ENCODE data around the gene RGL2. TPM values are rescaled to one million over a fixed set of nuclear protein-coding genes. Genes with fewer than 3 reads are reported as not detected.

RGL2 gene
- total RNA-seq, 4 donors from 2014 or later = 33.1 to 49.8 (median 43.7) TPM

- no peak for DNase-seq (ENCODE audit: low spot score in 2 of 2)
- no peak overlapping the region for H3K4me3 ChIP-seq
- H3K27me3 ChIP-seq = no peaks in the 10 kb centered on the region
- 70 to 71% methylated on average over 14 of the region's 14 CpGs for WGBS, 2 donors
- no peaks in the 10 kb centered on the region for H3K9me3 ChIP-seq
- H3K27ac ChIP-seq = no peak overlapping the region
- TF ChIP-seq CTCF (IDR thresholded peaks at IDR 0.05) = no peak
- TF ChIP-seq EP300 (IDR thresholded peaks at IDR 0.05) = no peak
- TF ChIP-seq POLR2A (IDR thresholded peaks at IDR 0.05) = no peak
- peaks cover 3 to 80% (median 57%) of the 10 kb centered on the region in 4 donors for H3K4me1 ChIP-seq
- peaks cover 0 to 54% (median 16%) of the 10 kb centered on the region in 3 donors for H3K36me3 ChIP-seq
Observed at GRCh38 chr6:33273924-33274902, 24.5 kb downstream of the RGL2 start.

DNA sequence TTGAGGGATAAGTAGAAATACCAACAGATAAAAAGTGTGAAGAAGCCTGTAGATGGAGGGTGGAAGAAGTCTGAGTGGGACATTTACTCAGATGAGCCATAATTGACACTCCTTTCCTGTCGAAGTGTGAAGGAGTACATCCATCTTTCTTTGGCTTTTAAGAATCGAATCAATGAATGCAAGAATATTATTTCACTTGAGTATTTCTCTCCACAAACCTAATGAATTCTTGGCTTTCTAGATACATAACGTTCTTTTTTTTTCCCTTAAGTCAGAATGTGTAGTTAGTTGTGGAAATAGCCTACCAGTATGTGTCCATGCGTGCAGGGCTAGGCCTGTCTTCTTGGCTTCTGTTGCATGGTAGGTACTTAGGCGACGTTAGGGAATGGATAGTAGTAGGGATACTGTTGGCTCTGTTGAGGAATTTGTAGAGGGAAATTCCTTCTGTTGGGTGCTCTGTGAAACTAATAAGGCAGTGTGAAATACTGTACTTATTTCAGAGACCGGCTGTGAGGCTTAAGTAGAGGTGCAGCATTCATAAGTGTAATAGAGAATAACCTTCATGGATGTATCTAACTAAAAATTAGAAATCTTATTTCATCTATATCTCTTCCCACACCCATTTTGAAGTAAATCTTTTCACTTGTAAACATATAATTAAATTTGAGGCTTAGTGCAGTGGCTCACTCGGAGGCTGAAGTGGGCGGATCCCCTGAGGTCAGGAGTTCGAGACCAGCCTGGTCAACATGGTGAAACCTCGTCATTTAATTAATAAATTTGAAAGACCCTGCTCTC, 25.4 kb downstream of the RGL2 start:
- Histone ChIP-seq H3K4me1 (peaks cover 3 to 78% (median 56%) of the 10 kb centered on the region in 4 donors), H3K4me3 (peak overlapping the region in 3 of 4 donors; percentile 80 to 94 (median 82)), H3K27ac (peak overlapping the region in 3 of 4 donors; percentile 86 to 96 (median 93)), H3K27me3 (no peaks in the 10 kb centered on the region), H3K9me3 (no peaks in the 10 kb centered on the region), H3K36me3 (peaks cover 0 to 54% (median 16%) of the 10 kb centered on the region in 3 donors)
- 61% methylated on average over 11 of the region's 11 CpGs for WGBS, 2 donors
- no peak for DNase-seq (ENCODE audit: low spot score in 2 of 2)
- no peak for TF ChIP-seq CTCF (IDR thresholded peaks at IDR 0.05)
- no peak for TF ChIP-seq EP300 (IDR thresholded peaks at IDR 0.05)
- TF ChIP-seq POLR2A (IDR thresholded peaks at IDR 0.05) = no peak

DNA sequence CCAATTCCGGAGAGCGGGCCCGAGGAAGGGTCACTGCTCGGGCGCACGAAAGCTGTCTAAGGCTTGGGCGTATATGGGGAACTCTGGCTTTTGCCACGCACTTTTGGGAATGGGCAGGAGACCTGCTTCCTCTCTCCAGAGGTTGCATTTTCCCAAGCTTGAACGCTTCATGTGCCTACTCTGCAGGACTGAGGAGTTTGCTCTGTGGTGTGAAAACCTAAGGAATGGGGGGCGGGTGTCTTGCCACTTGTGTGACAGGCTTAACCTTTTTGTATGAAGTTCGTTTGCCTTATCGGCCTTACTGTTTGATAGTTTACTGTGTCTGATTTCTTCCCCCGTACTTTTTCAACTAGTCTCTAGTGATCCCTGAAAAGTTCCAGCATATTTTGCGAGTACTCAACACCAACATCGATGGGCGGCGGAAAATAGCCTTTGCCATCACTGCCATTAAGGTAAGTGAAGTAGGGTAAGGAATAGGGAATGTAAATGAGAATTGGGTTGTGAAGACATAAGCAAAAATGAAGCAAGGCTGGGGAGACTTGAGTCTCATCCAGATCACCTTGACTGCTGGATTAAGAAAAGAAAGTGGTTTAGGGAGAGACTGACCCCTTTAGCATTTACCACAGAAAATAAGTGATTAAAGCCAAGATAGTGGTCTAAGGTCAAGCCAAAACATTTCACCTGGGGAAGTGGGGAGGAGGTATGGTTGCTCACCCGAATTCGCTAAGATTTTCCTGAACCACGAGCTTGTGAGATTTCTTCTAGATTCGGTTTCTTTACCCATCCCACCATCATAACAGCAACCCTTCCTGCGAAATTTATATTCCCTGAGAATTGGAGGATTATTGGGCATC, 26.2 kb downstream of the RGL2 start:
- H3K4me3 ChIP-seq = peak overlapping the region; percentile 80 to 94 (median 82)
- no peak for DNase-seq (ENCODE audit: low spot score in 2 of 2)
- peaks cover 3 to 70% (median 50%) of the 10 kb centered on the region in 4 donors for H3K4me1 ChIP-seq
- no peaks in the 10 kb centered on the region for H3K27me3 ChIP-seq
- TF ChIP-seq CTCF (IDR thresholded peaks at IDR 0.05) (no peak), EP300 (IDR thresholded peaks at IDR 0.05) (no peak), POLR2A (IDR thresholded peaks at IDR 0.05) (no peak)
- no peaks in the 10 kb centered on the region for H3K9me3 ChIP-seq
- H3K36me3 ChIP-seq = peaks cover 0 to 62% (median 24%) of the 10 kb centered on the region in 3 donors
- WGBS, 2 donors = 14 to 15% methylated on average over 22 of the region's 22 CpGs
- H3K27ac ChIP-seq = peak overlapping the region; percentile 29 to 96 (median 90)

DNA sequence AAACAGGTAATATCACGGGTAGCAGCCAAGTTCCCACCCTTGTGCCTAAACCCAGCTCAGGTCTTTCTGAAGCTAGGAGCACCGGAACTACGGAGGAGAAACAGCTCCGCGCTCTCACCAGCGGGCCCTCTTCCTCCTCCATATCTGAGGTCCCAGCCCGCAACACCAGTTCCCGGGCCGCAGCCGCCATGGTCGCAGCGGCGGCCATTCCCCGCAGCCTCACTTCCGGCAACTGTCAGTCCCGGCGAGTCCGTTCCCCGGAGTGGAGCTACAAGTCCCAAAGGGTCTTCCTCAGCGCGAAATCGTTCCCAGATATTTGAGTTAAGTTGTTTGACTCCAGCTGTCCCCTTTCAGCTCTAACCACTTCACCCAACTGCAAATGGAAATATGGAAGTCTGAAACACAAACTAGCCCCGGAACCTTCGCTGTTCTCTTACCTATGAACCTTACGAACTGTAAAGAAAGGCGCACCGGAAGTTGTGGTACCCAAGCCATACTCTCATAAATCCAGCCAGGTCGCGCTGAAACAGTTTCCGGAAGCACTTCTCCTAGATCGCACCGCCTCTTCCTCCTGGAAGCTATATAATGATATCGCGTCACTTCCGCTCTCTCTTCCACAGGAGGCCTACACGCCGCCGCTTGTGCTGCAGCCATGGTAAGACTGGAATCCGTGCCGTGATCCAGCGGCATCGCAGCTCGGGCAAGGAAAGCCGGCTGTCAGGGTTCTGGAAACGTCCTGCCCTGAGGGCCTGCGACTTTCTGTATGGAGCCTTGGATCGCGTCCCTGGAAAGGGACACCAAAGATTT, 27.1 kb downstream of the RGL2 start, which contains the start of the genes RPS18 and VPS52:
Gene RPS18, plus strand, starts transcription at position 608 of the 807 bp plus-strand sequence. Its CDS starts 45 bp downstream, at position 653.
Gene VPS52, minus strand, starts transcription at position 409 of the 807 bp plus-strand sequence. Its CDS starts 201 bp downstream, at position 208.
- peaks cover 0 to 70% (median 33%) of the 10 kb centered on the region in 3 donors for H3K36me3 ChIP-seq
- peak within 1 kb of the TSS; percentile 80 to 94 (median 82) for H3K4me3 ChIP-seq
- H3K9me3 ChIP-seq = no peaks in the 10 kb centered on the region
- peak within 1 kb of the TSS; percentile 82 to 96 (median 90) for H3K27ac ChIP-seq
- H3K27me3 ChIP-seq = no peaks in the 10 kb centered on the region
- TF ChIP-seq EP300 (IDR thresholded peaks at IDR 0.05) (peak; percentile 90 to 100), POLR2A (IDR thresholded peaks at IDR 0.05) (peak; percentile 96 to 97), CTCF (IDR thresholded peaks at IDR 0.05) (peak in 2 of 5 experiments; percentile 17 to 30)
- peak; percentile 88 to 98 for DNase-seq (ENCODE audit: low spot score in 2 of 2)
- peaks cover 3 to 66% (median 46%) of the 10 kb centered on the region in 4 donors for H3K4me1 ChIP-seq
- 0% methylated on average over 40 to 43 of the region's 48 CpGs for WGBS, 2 donors

All from tibial nerve (tissue), 4 donors.